ENCODE results near the gene CFAP61.

Gene CFAP61

GRCh38 chr20:20246996-20247633 lies 194.8 kb downstream of the CFAP61 start:
- TF ChIP-seq, protein P1, sequence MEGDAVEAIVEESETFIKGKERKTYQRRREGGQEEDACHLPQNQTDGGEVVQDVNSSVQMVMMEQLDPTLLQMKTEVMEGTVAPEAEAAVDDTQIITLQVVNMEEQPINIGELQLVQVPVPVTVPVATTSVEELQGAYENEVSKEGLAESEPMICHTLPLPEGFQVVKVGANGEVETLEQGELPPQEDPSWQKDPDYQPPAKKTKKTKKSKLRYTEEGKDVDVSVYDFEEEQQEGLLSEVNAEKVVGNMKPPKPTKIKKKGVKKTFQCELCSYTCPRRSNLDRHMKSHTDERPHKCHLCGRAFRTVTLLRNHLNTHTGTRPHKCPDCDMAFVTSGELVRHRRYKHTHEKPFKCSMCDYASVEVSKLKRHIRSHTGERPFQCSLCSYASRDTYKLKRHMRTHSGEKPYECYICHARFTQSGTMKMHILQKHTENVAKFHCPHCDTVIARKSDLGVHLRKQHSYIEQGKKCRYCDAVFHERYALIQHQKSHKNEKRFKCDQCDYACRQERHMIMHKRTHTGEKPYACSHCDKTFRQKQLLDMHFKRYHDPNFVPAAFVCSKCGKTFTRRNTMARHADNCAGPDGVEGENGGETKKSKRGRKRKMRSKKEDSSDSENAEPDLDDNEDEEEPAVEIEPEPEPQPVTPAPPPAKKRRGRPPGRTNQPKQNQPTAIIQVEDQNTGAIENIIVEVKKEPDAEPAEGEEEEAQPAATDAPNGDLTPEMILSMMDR (IDR thresholded peaks at IDR 0.05; ENCODE audit: low read depth, low read length), result no peak
- no peak for DNase-seq (ENCODE audit: extremely low read depth, low read depth)

- DNase-seq (ENCODE audit: extremely low read depth, low read depth), result no peak
- TF ChIP-seq, protein P1 (IDR thresholded peaks at IDR 0.05; ENCODE audit: low read depth, low read length), result no peak
Measured at GRCh38 chr20:20248620-20249200, 196.4 kb downstream of the CFAP61 start.

DNA sequence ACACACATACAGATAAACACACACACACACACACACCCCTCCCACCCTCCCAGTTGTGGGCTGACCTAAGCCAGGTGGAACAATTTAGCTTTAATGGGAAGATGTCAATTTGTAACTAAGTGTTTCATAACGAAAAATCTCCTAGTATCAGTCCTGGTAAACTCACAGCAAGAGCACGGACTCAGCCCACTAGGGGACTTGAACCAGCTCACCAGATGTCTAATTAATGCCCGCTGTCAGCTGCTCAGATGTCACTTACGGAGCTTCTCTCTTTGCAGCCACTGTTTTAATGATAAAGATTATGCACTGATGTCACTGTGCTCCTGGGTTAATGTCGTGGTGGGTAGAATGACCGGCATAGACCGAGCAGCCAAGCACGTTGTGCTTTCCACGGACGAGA lies 199.0 kb downstream of the CFAP61 start:
- TF ChIP-seq, protein P1 (IDR thresholded peaks at IDR 0.05; ENCODE audit: low read depth, low read length), result no peak
- DNase-seq (ENCODE audit: extremely low read depth, low read depth), result no peak

GRCh38 chr20:20251836-20252235 lies 199.5 kb downstream of the CFAP61 start:
- TF ChIP-seq, protein P1 (IDR thresholded peaks at IDR 0.05; ENCODE audit: low read depth, low read length), result no peak
- DNase-seq (ENCODE audit: extremely low read depth, low read depth), result no peak

- no peak for DNase-seq (ENCODE audit: extremely low read depth, low read depth)
- TF ChIP-seq, protein P1 (IDR thresholded peaks at IDR 0.05; ENCODE audit: low read depth, low read length), result no peak
Measured at GRCh38 chr20:20253039-20253743, 200.9 kb downstream of the CFAP61 start.

GRCh38 chr20:20253744-20254330 lies 201.5 kb downstream of the CFAP61 start:
- TF ChIP-seq, protein P1 (IDR thresholded peaks at IDR 0.05; ENCODE audit: low read depth, low read length), result no peak

DNA sequence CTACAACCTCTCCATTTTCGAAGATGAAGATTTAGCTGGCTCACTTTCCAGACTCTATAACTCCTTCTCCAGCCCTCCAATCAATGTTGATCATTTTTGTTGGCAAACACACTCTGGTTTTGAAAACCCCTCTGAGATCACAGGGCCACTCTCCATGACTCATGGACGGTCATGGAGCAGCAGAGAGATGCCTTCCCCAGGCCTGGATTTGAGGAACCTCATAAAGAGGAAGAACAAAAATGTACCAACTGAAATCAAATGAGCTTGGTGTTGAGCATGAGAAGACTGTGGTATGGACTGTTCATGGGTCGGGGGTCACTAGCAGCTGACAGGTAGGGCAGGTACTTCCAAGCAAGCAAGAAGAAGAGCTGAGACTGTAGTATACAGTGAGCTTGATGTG lies 202.8 kb downstream of the CFAP61 start:
- TF ChIP-seq, protein P1 (IDR thresholded peaks at IDR 0.05; ENCODE audit: low read depth, low read length), result no peak
- DNase-seq (ENCODE audit: extremely low read depth, low read depth), result no peak

More at GRCh38 chr20:20253744-20254330, 201.5 kb downstream of the CFAP61 start:
- no peak for DNase-seq (ENCODE audit: extremely low read depth, low read depth)
